ENCODE results near the gene ITIH5. TPM values are rescaled to one million over a fixed set of nuclear protein-coding genes. Genes with fewer than 3 reads are reported as not detected.

Gene ITIH5
- total and polyA plus RNA-seq, 2 donors (not counting 1 experiment from before 2014, with no cell fraction given): 0.22 to 12.4 TPM

DNA sequence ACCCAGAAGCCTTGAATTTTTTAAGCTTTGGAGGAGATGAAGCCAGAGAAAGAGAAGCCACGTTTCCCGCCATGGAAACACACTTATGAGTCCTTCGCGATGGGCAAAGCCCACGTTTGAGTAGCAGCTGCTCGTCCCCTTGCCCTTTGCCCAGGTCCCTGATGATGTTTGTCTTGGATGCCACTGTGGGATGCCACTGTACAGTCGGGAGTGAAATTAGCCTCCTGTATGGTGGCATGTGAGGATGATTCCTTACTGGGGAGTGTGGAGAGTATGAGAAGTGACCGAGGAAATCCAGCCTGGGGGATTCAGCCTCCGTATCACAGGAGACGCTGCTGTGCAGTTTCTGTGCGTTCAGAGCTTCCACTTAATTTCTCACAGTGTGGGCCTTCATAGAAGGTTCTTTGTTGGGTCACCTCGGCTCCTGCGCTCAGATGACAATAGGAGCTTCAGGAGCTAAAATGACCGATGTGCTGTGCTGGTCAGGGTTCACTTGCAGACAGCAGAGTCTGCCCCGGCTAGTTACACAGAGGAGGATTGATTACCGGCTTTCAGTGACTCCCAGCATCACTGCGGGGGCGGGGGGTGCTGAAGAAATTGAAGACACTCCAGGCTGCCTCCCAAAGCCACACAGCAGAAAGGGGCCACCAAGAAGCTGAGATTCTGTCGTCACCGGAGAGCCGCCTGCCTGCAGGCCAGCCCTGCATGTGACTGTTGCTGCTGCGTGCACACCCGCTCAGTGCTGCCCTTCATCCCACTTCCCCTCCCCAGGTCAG is 133.9 kb downstream of the ITIH5 start:
- Histone ChIP-seq H3K9me3 (ENCODE audit: control insufficient read depth, insufficient read depth, low read depth, low read length) (no peaks in the 10 kb centered on the region), H4K20me1 (ENCODE audit: control insufficient read depth, extremely low read depth, insufficient read depth, low read length) (no peaks in the 10 kb centered on the region), H3K4me1 (ENCODE audit: control insufficient read depth, extremely low read depth, insufficient read depth, low read length) (no peaks in the 10 kb centered on the region), H3K27me3 (ENCODE audit: control insufficient read depth, insufficient read depth, low read length) (no peaks in the 10 kb centered on the region), H3K9ac (ENCODE audit: insufficient read depth, low read length) (no peak overlapping the region), H3K27ac (ENCODE audit: insufficient read depth, low read length) (no peak overlapping the region), H3K4me2 (ENCODE audit: extremely low read depth, insufficient read depth, low read length) (no peak overlapping the region), H3K4me3 (replicated peaks in 1 of 4; ENCODE audit: control extremely low read depth in 1 of 4, insufficient read depth in 1 of 4, low read depth in 3 of 4, low read length in 4 of 4) (no peak overlapping the region), H3K79me2 (ENCODE audit: control insufficient read depth, insufficient read depth, low read length) (no peaks in the 10 kb centered on the region), H3K36me3 (ENCODE audit: control insufficient read depth, insufficient read depth, low read length) (no peaks in the 10 kb centered on the region), H2AFZ (ENCODE audit: low read length) (no peak overlapping the region)
- TF ChIP-seq, protein P1, sequence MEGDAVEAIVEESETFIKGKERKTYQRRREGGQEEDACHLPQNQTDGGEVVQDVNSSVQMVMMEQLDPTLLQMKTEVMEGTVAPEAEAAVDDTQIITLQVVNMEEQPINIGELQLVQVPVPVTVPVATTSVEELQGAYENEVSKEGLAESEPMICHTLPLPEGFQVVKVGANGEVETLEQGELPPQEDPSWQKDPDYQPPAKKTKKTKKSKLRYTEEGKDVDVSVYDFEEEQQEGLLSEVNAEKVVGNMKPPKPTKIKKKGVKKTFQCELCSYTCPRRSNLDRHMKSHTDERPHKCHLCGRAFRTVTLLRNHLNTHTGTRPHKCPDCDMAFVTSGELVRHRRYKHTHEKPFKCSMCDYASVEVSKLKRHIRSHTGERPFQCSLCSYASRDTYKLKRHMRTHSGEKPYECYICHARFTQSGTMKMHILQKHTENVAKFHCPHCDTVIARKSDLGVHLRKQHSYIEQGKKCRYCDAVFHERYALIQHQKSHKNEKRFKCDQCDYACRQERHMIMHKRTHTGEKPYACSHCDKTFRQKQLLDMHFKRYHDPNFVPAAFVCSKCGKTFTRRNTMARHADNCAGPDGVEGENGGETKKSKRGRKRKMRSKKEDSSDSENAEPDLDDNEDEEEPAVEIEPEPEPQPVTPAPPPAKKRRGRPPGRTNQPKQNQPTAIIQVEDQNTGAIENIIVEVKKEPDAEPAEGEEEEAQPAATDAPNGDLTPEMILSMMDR (conservative IDR thresholded peaks at IDR 0.05 in 1 of 2, IDR thresholded peaks at IDR 0.05 in 1 of 2; ENCODE audit: low read depth in 1 of 2, low read length in 2 of 2): no peak
- TF ChIP-seq EZH2 (IDR thresholded peaks at IDR 0.05; ENCODE audit: low read length, missing control alignments): no peak
- DNase-seq (ENCODE audit: low read depth in 2 of 2): no peak

DNA sequence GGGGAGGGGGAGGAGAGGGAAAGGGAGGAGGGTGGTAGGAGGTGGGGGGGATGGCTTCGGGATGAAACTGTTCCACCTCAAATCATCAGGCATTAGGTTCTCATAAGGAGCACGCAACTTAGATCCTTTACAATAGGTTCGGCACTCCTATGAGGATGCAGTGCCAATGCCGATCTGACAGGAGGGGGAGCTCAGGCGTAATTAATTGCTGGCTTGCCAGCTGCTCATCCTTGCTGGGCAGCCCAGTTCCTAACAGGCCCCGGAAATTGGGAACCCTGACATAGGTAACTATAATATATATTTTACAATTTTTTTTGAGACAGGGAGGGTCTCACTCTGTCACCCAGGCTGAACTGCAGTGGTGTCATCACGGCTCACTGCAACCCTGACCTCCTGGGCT is 137.1 kb downstream of the ITIH5 start:
- no peak for TF ChIP-seq EZH2 (IDR thresholded peaks at IDR 0.05; ENCODE audit: low read length, missing control alignments)
- TF ChIP-seq, protein P1 (conservative IDR thresholded peaks at IDR 0.05 in 1 of 2, IDR thresholded peaks at IDR 0.05 in 1 of 2; ENCODE audit: low read depth in 1 of 2, low read length in 2 of 2): peak in 1 of 2 donors; percentile 15
- Histone ChIP-seq H3K36me3 (ENCODE audit: control insufficient read depth, insufficient read depth, low read length) (no peaks in the 10 kb centered on the region), H4K20me1 (ENCODE audit: control insufficient read depth, extremely low read depth, insufficient read depth, low read length) (no peaks in the 10 kb centered on the region), H3K4me1 (ENCODE audit: control insufficient read depth, extremely low read depth, insufficient read depth, low read length) (no peaks in the 10 kb centered on the region), H3K79me2 (ENCODE audit: control insufficient read depth, insufficient read depth, low read length) (no peaks in the 10 kb centered on the region), H3K27me3 (ENCODE audit: control insufficient read depth, insufficient read depth, low read length) (no peaks in the 10 kb centered on the region), H3K4me2 (ENCODE audit: extremely low read depth, insufficient read depth, low read length) (no peak overlapping the region), H3K9ac (ENCODE audit: insufficient read depth, low read length) (no peak overlapping the region), H3K4me3 (replicated peaks in 1 of 4; ENCODE audit: control extremely low read depth in 1 of 4, insufficient read depth in 1 of 4, low read depth in 3 of 4, low read length in 4 of 4) (no peak overlapping the region), H2AFZ (ENCODE audit: low read length) (no peak overlapping the region), H3K27ac (ENCODE audit: insufficient read depth, low read length) (no peak overlapping the region), H3K9me3 (ENCODE audit: control insufficient read depth, insufficient read depth, low read depth, low read length) (no peaks in the 10 kb centered on the region)
- no peak for DNase-seq (ENCODE audit: low read depth in 2 of 2)

DNA sequence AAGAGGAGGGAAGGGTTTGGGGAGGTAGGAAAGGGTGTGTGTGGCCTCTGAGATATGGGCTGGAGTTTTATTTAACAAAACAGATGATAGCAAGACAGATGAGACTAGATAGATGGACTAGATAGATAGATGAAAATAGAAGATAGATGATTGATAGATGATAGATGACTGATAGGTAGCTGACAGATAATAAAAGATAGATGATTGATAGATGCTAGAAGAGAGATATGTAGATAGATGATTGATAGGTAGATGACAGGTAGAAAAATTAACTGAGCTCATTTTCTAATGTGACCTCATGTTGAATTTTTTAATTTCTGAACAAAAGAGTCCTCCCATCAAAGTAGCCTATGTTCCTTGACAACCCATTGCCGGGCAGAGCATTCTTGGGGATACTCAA is 139.3 kb downstream of the ITIH5 start:
- no peak for DNase-seq (ENCODE audit: low read depth in 2 of 2)

More for the DNA sequence above, 139.3 kb downstream of the ITIH5 start:
- H3K4me2 ChIP-seq (ENCODE audit: extremely low read depth, insufficient read depth, low read length): no peak overlapping the region
- TF ChIP-seq, protein P1 (conservative IDR thresholded peaks at IDR 0.05 in 1 of 2, IDR thresholded peaks at IDR 0.05 in 1 of 2; ENCODE audit: low read depth in 1 of 2, low read length in 2 of 2): no peak
- TF ChIP-seq EZH2 (IDR thresholded peaks at IDR 0.05; ENCODE audit: low read length, missing control alignments): no peak
- H3K79me2 ChIP-seq (ENCODE audit: control insufficient read depth, insufficient read depth, low read length): no peaks in the 10 kb centered on the region
- H3K27me3 ChIP-seq (ENCODE audit: control insufficient read depth, insufficient read depth, low read length): no peaks in the 10 kb centered on the region
- no peak overlapping the region for H2AFZ ChIP-seq (ENCODE audit: low read length)
- H3K36me3 ChIP-seq (ENCODE audit: control insufficient read depth, insufficient read depth, low read length): no peaks in the 10 kb centered on the region
- H3K4me3 ChIP-seq (replicated peaks in 1 of 4; ENCODE audit: control extremely low read depth in 1 of 4, insufficient read depth in 1 of 4, low read depth in 3 of 4, low read length in 4 of 4): no peak overlapping the region
- H3K4me1 ChIP-seq (ENCODE audit: control insufficient read depth, extremely low read depth, insufficient read depth, low read length): no peaks in the 10 kb centered on the region
- H3K9me3 ChIP-seq (ENCODE audit: control insufficient read depth, insufficient read depth, low read depth, low read length): no peaks in the 10 kb centered on the region
- no peak overlapping the region for H3K9ac ChIP-seq (ENCODE audit: insufficient read depth, low read length)
- no peak overlapping the region for H3K27ac ChIP-seq (ENCODE audit: insufficient read depth, low read length)
- H4K20me1 ChIP-seq (ENCODE audit: control insufficient read depth, extremely low read depth, insufficient read depth, low read length): no peaks in the 10 kb centered on the region

All from fibroblast of lung (primary cell).